Measurements from ENCODE around the gene TEX12. TPM values are rescaled to one million over a fixed set of nuclear protein-coding genes. Genes with fewer than 3 reads are reported as not detected.

The TEX12 gene
- total RNA-seq, 1 experiment from 2014 or later, result not detected

DNA sequence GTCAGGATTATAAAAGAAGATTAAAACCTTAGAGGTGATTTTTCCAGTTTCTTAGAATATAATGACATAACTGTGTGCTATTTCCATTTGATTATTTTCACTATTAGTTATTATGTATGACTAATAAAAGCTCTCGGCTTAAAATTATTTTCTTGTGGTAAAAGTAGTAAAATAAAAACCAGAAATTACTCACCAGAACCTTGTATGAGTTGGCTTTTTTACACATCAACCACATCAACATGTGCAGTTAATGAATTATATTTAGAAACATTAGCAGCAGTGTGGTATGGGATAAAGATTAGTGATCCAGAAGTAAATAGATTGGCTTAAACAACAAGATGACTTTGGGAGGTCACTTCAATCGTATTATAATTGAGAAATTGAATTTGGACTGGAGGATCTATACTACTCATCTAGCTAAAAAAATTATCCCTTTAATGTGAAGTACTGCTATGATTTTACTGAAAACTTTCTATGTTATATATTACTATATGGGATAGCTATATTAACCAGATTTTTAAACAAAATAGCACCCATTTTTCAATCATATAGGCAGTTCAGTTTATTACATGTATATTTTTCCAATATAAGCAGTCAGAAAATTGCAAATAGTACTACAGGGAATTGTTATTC lies 5.3 kb downstream of the TEX12 start:
- no peak for TF ChIP-seq EZH2 (IDR thresholded peaks at IDR 0.05; ENCODE audit: low read depth)
- TF ChIP-seq CTCF (conservative IDR thresholded peaks at IDR 0.05), result no peak
- ChIA-PET POLR2A (ENCODE audit: unreplicated experiment) (interaction anchor here (0.6 kb wide), 2 partner anchors 9 to 87 kb away, joined by 3 to 4 read pairs; no protein-coding TSS in a partner anchor), CTCF (no interaction called here)
- intact Hi-C loops (cut with micrococcal nuclease; ENCODE audit: unreplicated experiment), result no loop called here
- BruUV-seq (replicated peaks), result no TSS peak
- Histone ChIP-seq H3K27me3 (ENCODE audit: insufficient read depth, low read depth) (no peaks in the 10 kb centered on the region), H3K36me3 (ENCODE audit: low read depth) (no peaks in the 10 kb centered on the region), H3K79me2 (ENCODE audit: low read depth) (no peaks in the 10 kb centered on the region), H3K4me1 (replicated peaks; ENCODE audit: insufficient read depth) (peaks cover 16% of the 10 kb centered on the region), H2AFZ (no peak overlapping the region), H3K4me2 (no peak overlapping the region), H3K27ac (no peak overlapping the region), H3K9me2 (ENCODE audit: insufficient read depth) (no peaks in the 10 kb centered on the region), H3F3A (ENCODE audit: insufficient read depth, low read depth) (peaks cover 9% of the 10 kb centered on the region; the same call in 1 of the 2 replicates), H4K20me1 (ENCODE audit: insufficient read depth) (no peaks in the 10 kb centered on the region), H3K4me3 (no peak overlapping the region), H3K9me3 (ENCODE audit: insufficient read depth, low read depth) (no peaks in the 10 kb centered on the region)
- DNase-seq, result peak in 1 of 2 experiments; percentile 5

DNA sequence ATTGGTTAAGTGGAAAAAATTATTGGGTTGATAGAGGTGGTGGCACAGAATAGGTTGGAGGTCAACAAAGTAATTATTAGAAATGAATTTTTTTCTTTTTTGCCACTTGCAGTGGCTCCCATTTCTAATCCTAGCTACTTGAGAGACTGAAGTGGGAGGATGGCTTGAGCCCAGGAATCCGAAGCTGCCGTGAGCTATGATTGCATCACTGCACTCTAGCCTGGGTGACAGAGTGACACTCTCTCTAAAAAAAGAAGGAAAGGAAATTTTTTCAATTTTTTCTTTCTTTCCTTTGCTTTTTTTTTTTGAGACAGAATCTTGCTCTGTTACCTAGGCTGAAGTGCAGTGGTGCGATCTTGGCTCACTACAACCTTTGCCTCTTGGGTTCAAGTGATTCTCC lies 6.0 kb downstream of the TEX12 start:
- Histone ChIP-seq H3K4me1 (replicated peaks; ENCODE audit: insufficient read depth) (peaks cover 16% of the 10 kb centered on the region), H3K79me2 (ENCODE audit: low read depth) (no peaks in the 10 kb centered on the region), H3K36me3 (ENCODE audit: low read depth) (no peaks in the 10 kb centered on the region), H3F3A (ENCODE audit: insufficient read depth, low read depth) (peaks cover 9% of the 10 kb centered on the region), H4K20me1 (ENCODE audit: insufficient read depth) (no peaks in the 10 kb centered on the region), H3K9me3 (ENCODE audit: insufficient read depth, low read depth) (no peaks in the 10 kb centered on the region), H3K4me3 (no peak overlapping the region), H3K4me2 (no peak overlapping the region), H3K27me3 (ENCODE audit: insufficient read depth, low read depth) (no peaks in the 10 kb centered on the region), H3K9me2 (ENCODE audit: insufficient read depth) (no peaks in the 10 kb centered on the region), H3K27ac (no peak overlapping the region), H2AFZ (no peak overlapping the region)
- POLR2A ChIA-PET (ENCODE audit: unreplicated experiment), result interaction anchor here (0.6 kb wide), 2 partner anchors 10 to 88 kb away, joined by 3 to 4 read pairs; no protein-coding TSS in a partner anchor
- DNase-seq, result peak in 1 of 2 experiments; percentile 31
- no TSS peak for BruUV-seq (replicated peaks)
- CTCF ChIA-PET, result interaction anchor here (0.7 kb wide), 1 partner anchor 753 kb away, joined by 3 read pairs; no protein-coding TSS in a partner anchor
- intact Hi-C loops (cut with micrococcal nuclease; ENCODE audit: unreplicated experiment), result no loop called here
- no peak for TF ChIP-seq CTCF (conservative IDR thresholded peaks at IDR 0.05)
- TF ChIP-seq EZH2 (IDR thresholded peaks at IDR 0.05; ENCODE audit: low read depth), result no peak

DNA sequence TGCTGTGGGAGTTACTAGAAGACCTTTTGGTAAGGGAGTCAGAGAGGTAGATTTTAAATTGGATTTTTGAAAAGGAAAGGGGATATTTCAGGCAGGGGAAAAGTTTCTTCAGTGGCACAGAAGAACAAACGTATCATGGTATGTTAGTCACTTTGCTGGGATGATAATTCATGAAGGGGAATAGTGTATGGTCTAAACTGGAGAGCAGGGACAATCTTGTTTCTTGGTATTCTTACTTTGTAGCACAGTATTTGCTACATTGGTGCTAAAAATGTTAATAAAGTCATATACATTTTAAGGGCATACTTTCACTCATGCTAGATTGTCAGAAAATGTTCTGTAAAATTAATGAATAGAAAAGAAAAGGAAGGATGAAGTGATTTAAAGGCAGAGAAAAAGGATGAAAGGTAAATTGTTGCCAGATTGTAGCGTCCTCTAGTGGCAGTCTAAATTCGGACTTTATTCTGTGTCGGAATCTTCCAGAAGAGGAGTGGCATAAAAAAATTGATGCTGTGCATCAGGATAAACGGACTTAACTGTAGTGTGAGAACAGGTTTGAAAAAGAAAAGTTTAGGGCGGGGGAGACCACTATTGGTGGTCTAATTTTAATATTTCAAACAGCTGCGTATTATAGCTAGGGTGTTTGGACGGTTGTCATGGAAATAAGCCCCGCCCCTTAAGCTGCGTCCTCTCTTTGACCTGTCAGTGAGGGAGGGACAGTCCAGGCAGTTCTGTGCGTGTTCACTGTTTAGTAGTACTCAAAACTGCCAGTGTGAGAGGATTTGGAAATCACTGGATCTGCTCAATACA lies 7.8 kb downstream of the TEX12 start, which contains the start of gene BCO2:
TSS of gene BCO2 (plus strand) at position 724 of the 810 bp plus-strand sequence. CDS start 90 bp downstream, outside the sequence.
- TF ChIP-seq CTCF (conservative IDR thresholded peaks at IDR 0.05), result peak; percentile 98
- no peak for TF ChIP-seq EZH2 (IDR thresholded peaks at IDR 0.05; ENCODE audit: low read depth)
- Histone ChIP-seq H3K9me2 (ENCODE audit: insufficient read depth) (no peaks in the 10 kb centered on the region), H3K79me2 (ENCODE audit: low read depth) (no peaks in the 10 kb centered on the region), H3K4me3 (peak within 1 kb of the TSS; percentile 47), H3K4me1 (replicated peaks; ENCODE audit: insufficient read depth) (peaks cover 16% of the 10 kb centered on the region), H3K4me2 (peak within 1 kb of the TSS; percentile 66), H3K27ac (no peak within 1 kb of the TSS), H4K20me1 (ENCODE audit: insufficient read depth) (no peaks in the 10 kb centered on the region), H3K27me3 (ENCODE audit: insufficient read depth, low read depth) (no peaks in the 10 kb centered on the region), H2AFZ (peak within 1 kb of the TSS; percentile 67), H3K36me3 (ENCODE audit: low read depth) (no peaks in the 10 kb centered on the region), H3K9me3 (ENCODE audit: insufficient read depth, low read depth) (no peaks in the 10 kb centered on the region), H3F3A (ENCODE audit: insufficient read depth, low read depth) (peaks cover 9% of the 10 kb centered on the region)
- intact Hi-C loops (cut with micrococcal nuclease; ENCODE audit: unreplicated experiment), result loop anchor here (1.0 kb wide), 1 partner anchor 62 kb away; no protein-coding TSS in a partner anchor
- CTCF ChIA-PET, result interaction anchor here (0.8 to 1.3 kb wide), 3 partner anchors 11 to 61 kb away, joined by 5 to 6 read pairs (median 5); partner anchors contain the start of gene IL18
- POLR2A ChIA-PET (ENCODE audit: unreplicated experiment), result interaction anchor here (0.6 kb wide), 1 partner anchor 329 kb away, joined by 4 read pairs; no protein-coding TSS in a partner anchor
- DNase-seq, result peak; percentile 76 to 77
- no TSS peak for BruUV-seq (replicated peaks)
